ENCODE data around the gene KLHL30.

DNA sequence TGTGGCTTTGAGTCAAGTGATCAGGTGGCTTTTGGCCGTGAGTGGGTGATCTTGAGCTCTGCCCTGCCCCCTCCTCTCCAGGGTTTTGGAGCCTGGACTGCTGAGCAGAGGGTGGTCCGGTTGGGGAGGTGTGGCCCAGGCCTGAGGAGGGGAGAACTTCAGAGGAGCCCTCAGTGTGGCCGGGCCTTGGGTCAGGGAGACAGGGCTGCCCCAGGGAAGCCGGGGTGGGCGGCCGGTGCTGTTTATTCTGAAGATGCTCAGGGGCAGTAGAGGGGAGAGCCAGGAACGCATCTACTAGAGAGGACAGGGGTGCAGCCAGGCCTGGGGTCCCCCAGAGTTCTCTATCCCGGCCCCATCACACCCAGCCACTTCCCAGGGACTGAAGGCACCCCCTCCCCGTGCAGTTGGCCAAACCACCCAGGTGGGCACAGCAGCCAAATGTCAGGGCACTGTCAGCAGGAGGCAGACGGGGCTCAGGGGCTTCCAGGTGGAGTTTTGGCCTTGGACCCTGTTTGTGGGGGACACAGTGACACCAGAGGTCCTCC lies 21.3 kb downstream of the KLHL30 start:
- TF ChIP-seq, protein P1, sequence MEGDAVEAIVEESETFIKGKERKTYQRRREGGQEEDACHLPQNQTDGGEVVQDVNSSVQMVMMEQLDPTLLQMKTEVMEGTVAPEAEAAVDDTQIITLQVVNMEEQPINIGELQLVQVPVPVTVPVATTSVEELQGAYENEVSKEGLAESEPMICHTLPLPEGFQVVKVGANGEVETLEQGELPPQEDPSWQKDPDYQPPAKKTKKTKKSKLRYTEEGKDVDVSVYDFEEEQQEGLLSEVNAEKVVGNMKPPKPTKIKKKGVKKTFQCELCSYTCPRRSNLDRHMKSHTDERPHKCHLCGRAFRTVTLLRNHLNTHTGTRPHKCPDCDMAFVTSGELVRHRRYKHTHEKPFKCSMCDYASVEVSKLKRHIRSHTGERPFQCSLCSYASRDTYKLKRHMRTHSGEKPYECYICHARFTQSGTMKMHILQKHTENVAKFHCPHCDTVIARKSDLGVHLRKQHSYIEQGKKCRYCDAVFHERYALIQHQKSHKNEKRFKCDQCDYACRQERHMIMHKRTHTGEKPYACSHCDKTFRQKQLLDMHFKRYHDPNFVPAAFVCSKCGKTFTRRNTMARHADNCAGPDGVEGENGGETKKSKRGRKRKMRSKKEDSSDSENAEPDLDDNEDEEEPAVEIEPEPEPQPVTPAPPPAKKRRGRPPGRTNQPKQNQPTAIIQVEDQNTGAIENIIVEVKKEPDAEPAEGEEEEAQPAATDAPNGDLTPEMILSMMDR (conservative IDR thresholded peaks at IDR 0.05; ENCODE audit: low read depth in 2 of 2), result no peak
- TF ChIP-seq EZH2 (IDR thresholded peaks at IDR 0.05; ENCODE audit: low read depth, unreplicated experiment) (no peak), POLR2AphosphoS5 (IDR thresholded peaks at IDR 0.05; ENCODE audit: low read depth) (no peak), CREB1 (CRISPR knock-in tag; IDR thresholded peaks at IDR 0.05; ENCODE audit: low read depth) (no peak)
